HL-60 (cell line): ENCODE measurements around the gene HMGN3.

ENCODE experiments used
- DNase-seq, 2 experiments: peaks; one replicate each; pipeline ENCODE4 v3.0.0-alpha.2; 2010 to 2020; ENCODE audit warnings: low read depth in 1 of 2, low spot score in 1 of 2
- H3K27ac ChIP-seq: fragments of 250-450 bp; sonication (Bioruptor Pico); replicated peaks from 2 replicates; pipeline ENCODE4 v1.5.1; 2020; ENCODE audit warnings: mild to moderate bottlenecking, moderate library complexity
- H3K27me3 ChIP-seq: fragments of 250-450 bp; sonication (Bioruptor Pico); 2 replicates; pipeline ENCODE4 v1.5.1; 2021; ENCODE audit warnings: mild to moderate bottlenecking, moderate library complexity; ENCODE audit not compliant: insufficient read depth, poor library complexity, severe bottlenecking
- H3K4me3 ChIP-seq: replicated peaks from 2 replicates; pipeline ENCODE4 v1.5.1; 2011; ENCODE audit warnings: mild to moderate bottlenecking, control low read depth, low read length; ENCODE audit not compliant: insufficient read depth
- GABPA ChIP-seq: IDR thresholded peaks from 2 replicates; pipeline ENCODE4 v1.6.1; 2012; ENCODE audit warnings: low read depth
- POLR2AphosphoS5 ChIP-seq: IDR thresholded peaks from 2 replicates; pipeline ENCODE4 v1.6.1; 2012; ENCODE audit warnings: low read depth
- SPI1 ChIP-seq: IDR thresholded peaks from 2 replicates; pipeline ENCODE4 v1.6.1; 2012; ENCODE audit warnings: low read depth, mild to moderate bottlenecking, borderline replicate concordance
- TF ChIP-seq, protein P1 (sequence below): IDR thresholded peaks from one replicate; pipeline ENCODE4 v1.5.1; 2011; ENCODE audit warnings: low read length, control low read depth, inconsistent platforms; ENCODE audit not compliant: insufficient read depth
- TF ChIP-seq, protein P2 (sequence below): IDR thresholded peaks from 2 replicates; pipeline ENCODE4 v1.6.1; 2012; ENCODE audit warnings: low read depth; ENCODE audit not compliant: insufficient replicate concordance

HMGN3 gene

DNA sequence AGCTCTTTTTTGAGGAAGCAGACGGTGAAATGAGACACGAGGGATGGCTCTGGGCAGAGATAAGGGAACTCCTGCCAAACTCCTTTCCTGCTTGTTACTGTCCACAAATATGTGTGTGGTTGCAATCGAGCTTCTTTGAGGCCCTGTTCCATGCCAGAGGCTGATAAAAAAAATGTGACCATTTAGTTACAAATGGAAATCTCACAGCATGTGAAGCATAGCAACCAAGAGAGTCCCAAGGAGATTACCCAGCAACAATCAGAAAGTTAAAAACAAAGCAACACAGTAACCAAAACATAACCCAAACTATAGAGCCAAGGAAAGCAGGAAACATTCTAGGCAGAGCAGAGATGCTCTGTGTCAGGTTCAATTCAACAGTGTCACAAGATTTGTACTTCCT is 35.4 kb upstream of the HMGN3 start:
- DNase-seq: peak in 1 of 2 experiments; percentile 26
- no peaks in the 10 kb centered on the region for H3K27me3 ChIP-seq
- H3K4me3 ChIP-seq: no peak overlapping the region
- no peak overlapping the region for H3K27ac ChIP-seq
- TF ChIP-seq, protein P1, sequence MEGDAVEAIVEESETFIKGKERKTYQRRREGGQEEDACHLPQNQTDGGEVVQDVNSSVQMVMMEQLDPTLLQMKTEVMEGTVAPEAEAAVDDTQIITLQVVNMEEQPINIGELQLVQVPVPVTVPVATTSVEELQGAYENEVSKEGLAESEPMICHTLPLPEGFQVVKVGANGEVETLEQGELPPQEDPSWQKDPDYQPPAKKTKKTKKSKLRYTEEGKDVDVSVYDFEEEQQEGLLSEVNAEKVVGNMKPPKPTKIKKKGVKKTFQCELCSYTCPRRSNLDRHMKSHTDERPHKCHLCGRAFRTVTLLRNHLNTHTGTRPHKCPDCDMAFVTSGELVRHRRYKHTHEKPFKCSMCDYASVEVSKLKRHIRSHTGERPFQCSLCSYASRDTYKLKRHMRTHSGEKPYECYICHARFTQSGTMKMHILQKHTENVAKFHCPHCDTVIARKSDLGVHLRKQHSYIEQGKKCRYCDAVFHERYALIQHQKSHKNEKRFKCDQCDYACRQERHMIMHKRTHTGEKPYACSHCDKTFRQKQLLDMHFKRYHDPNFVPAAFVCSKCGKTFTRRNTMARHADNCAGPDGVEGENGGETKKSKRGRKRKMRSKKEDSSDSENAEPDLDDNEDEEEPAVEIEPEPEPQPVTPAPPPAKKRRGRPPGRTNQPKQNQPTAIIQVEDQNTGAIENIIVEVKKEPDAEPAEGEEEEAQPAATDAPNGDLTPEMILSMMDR: no peak
- TF ChIP-seq POLR2AphosphoS5 (no peak), SPI1 (no peak), GABPA (no peak)
- TF ChIP-seq, protein P2, sequence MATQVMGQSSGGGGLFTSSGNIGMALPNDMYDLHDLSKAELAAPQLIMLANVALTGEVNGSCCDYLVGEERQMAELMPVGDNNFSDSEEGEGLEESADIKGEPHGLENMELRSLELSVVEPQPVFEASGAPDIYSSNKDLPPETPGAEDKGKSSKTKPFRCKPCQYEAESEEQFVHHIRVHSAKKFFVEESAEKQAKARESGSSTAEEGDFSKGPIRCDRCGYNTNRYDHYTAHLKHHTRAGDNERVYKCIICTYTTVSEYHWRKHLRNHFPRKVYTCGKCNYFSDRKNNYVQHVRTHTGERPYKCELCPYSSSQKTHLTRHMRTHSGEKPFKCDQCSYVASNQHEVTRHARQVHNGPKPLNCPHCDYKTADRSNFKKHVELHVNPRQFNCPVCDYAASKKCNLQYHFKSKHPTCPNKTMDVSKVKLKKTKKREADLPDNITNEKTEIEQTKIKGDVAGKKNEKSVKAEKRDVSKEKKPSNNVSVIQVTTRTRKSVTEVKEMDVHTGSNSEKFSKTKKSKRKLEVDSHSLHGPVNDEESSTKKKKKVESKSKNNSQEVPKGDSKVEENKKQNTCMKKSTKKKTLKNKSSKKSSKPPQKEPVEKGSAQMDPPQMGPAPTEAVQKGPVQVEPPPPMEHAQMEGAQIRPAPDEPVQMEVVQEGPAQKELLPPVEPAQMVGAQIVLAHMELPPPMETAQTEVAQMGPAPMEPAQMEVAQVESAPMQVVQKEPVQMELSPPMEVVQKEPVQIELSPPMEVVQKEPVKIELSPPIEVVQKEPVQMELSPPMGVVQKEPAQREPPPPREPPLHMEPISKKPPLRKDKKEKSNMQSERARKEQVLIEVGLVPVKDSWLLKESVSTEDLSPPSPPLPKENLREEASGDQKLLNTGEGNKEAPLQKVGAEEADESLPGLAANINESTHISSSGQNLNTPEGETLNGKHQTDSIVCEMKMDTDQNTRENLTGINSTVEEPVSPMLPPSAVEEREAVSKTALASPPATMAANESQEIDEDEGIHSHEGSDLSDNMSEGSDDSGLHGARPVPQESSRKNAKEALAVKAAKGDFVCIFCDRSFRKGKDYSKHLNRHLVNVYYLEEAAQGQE: no peak

DNA sequence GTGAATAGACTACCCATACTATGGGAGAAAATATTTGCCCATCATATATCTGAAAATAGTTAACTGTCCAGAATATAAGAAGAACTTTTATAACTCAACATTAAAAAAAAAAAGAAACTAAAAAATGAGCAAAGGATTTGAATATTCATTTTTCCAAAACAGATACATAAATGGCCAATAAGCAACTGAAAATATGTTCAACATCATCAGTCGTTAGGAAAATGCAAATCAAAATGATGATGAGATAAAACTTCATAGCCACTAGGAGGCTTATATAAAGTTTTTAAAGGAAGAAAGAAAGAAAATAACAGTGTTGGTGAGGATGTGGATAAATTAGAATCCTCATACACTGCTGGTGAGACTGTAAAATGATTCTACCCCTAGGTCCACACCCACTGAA is 32.6 kb upstream of the HMGN3 start:
- Histone ChIP-seq H3K27me3 (no peaks in the 10 kb centered on the region), H3K27ac (no peak overlapping the region), H3K4me3 (no peak overlapping the region)
- DNase-seq: no peak
- TF ChIP-seq SPI1 (no peak), POLR2AphosphoS5 (no peak), GABPA (no peak)
- TF ChIP-seq, protein P2: no peak
- TF ChIP-seq, protein P1: no peak

DNA sequence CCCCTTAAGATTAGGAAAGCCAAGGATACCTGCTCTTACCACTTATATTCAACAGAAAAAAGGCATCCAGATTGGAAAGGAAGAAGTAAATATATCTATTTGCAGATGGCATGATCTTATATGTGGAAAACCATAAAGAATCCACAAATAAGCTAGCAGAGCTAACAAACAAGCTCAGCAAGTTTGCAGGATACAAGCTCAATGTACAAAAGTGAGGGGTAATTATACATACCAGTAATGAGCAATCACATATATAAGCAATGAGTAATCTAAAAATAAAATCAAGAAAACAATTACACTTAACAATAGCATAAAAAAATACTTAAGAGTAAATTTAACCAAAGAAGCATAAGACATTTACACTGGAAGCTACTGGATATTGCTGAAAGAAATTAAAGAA is 31.6 kb upstream of the HMGN3 start:
- H3K27ac ChIP-seq: no peak overlapping the region
- no peak for DNase-seq
- TF ChIP-seq, protein P2: no peak
- TF ChIP-seq POLR2AphosphoS5: no peak
- TF ChIP-seq, protein P1: no peak
- TF ChIP-seq SPI1: no peak
- TF ChIP-seq GABPA: no peak
- no peak overlapping the region for H3K4me3 ChIP-seq
- H3K27me3 ChIP-seq: no peaks in the 10 kb centered on the region
